Sigmoid colon (tissue), 4 donors: ENCODE measurements around the gene WBP11.

ENCODE experiments used
- CTCF ChIP-seq, 4 experiments: fragments of 450-650 bp in 3 of 4; fragments of 200-600 bp in 1 of 4; IDR thresholded peaks; one replicate each; pipeline ENCODE4 v1.5.1; 2016 to 2019; ENCODE audit warnings: antibody characterized with exemption in 4 of 4, mild to moderate bottlenecking in 3 of 4, moderate library complexity in 2 of 4
- EP300 ChIP-seq, 4 donors: sonication (generic); formaldehyde crosslinking; IDR thresholded peaks; one replicate each; pipeline ENCODE4 v1.6.1; 2017; ENCODE audit warnings: antibody characterized with exemption in 4 of 4
- POLR2A ChIP-seq, 2 donors: fragments of 450-650 bp; IDR thresholded peaks; one replicate each; pipeline ENCODE4 v1.6.1; 2016; ENCODE audit warnings: antibody characterized with exemption in 2 of 2, mild to moderate bottlenecking in 2 of 2, moderate library complexity in 2 of 2

- TF ChIP-seq CTCF (IDR thresholded peaks at IDR 0.05) (no peak), POLR2A (IDR thresholded peaks at IDR 0.05) (no peak), EP300 (IDR thresholded peaks at IDR 0.05) (no peak)
Observed at GRCh38 chr12:14768823-14769405, 34.4 kb downstream of the WBP11 start.
